Measurements from ENCODE around the gene BMP7.
A peak's percentile ranks its signal among the peaks of the same experiment; 100 is the strongest.

Gene BMP7

GRCh38 chr20:57188576-57189079, 77.8 kb downstream of the BMP7 start:
- no peak for DNase-seq

- no peak for DNase-seq
Measured at GRCh38 chr20:57188056-57188455, 78.4 kb downstream of the BMP7 start.

- DNase-seq: no peak
Measured at GRCh38 chr20:57187068-57187634, 79.3 kb downstream of the BMP7 start.

GRCh38 chr20:57186192-57186591, 80.2 kb downstream of the BMP7 start:
- no peak for DNase-seq

- DNase-seq: no peak
Measured at GRCh38 chr20:57185188-57185743, 81.2 kb downstream of the BMP7 start.

DNA sequence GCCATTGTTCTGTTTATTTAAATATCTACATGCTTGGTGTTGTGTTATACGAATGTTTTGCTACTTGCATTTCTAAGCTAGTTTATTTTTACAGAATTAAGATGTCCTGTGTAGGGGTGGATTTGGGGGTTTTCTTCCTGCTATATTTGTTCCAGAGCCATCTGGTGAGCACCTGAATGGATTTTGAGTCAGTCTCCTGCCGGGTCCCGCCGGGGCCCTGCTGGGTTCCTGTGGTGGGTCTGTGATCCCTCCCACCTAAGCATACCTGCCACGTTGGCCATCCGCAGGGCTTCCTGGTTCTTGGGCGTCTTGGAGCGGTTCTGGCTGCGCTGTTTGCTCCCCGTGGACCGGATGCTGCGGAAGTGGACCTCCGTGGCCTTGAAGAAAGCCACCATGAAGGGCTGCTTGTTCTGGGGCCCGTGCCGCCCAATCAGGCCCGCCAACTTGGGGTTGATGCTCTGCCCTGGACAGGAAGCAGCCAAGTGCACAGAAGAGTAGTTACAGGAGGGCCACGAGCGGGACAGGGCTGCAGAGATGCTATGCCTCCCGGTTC, 82.9 kb downstream of the BMP7 start:
- no peak for DNase-seq

DNA sequence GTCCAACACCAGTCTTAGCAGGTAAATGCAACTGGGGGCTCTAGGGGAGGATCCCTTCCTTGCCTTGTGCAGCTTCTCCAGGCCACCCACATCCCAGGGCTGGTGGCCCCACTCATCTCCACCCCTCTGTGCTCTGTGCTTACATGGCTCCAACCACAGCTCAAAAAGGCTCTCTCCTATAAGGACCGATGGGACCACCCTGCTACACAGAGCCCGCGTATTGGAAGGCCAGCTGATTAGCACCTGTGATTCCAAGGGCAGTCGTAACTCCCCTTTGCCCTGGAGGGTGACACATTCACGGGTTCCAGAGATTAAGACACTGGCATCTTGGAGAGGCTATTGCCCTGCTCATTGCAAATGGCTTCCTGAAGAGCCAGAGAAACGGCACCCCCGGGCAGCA, 84.8 kb downstream of the BMP7 start:
- DNase-seq: no peak

- DNase-seq: no peak
Measured at GRCh38 chr20:57180954-57181353, 85.5 kb downstream of the BMP7 start.

- DNase-seq: no peak
Measured at GRCh38 chr20:57180387-57180786, 86.1 kb downstream of the BMP7 start.

DNA sequence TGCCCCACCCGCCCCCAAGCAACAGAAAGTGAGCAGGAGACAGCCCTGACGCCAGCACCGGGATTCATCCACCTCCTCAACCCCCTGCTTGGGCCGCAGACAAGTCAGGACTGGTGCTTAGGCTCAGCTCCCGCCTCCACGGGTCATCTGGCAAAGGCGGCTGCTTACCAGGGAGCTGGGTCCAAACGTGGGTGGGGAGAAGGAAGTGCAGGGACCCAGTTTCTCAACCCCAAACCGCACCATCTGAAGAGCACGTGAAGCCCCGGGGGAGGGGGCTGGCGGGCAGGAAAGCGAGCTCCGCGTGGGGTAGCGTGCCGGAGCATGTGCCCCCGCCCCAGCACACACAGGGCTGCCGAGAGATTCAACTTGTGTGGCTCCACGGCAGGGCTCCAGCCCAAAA, 87.2 kb downstream of the BMP7 start:
- no peak for DNase-seq

- no peak for DNase-seq
Measured at GRCh38 chr20:57178582-57179111, 87.8 kb downstream of the BMP7 start.

DNA sequence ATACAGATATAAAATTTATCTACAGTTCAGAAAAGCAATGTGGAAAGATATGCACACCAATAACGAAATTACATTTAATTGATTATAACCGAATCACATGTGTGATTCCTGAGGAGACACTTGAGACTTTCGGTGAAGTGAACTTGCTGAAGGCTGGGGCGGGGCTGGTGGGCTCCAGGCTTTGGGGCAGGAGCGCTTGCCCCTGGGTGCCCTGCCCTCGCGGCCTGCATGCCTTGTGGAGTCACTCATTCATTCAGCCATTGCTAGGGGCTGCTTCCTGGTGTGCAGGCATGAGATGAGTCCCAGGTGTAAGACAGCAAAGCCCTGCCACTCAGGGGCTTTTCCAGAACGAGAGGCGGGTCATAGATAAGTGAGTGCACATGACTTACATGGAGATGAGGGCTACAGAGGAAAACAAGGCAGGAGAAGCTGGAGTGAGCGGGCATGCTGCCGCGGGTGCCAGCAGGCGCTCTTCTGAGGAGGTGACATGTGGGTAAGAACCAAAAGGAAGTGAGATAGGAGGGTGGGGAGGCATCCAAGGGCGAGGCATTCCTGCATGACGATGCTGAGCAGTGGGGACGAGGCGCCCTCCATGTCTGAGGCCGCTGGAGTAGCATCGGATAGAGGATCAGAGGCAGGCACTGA, 88.7 kb downstream of the BMP7 start:
- no peak for DNase-seq

- DNase-seq: no peak
Measured at GRCh38 chr20:57176842-57177241, 89.6 kb downstream of the BMP7 start.

- peak; percentile 2 to 10 for DNase-seq
Measured at GRCh38 chr20:57175397-57176010, 90.9 kb downstream of the BMP7 start.

GRCh38 chr20:57174737-57175136, 91.7 kb downstream of the BMP7 start:
- DNase-seq: no peak

DNA sequence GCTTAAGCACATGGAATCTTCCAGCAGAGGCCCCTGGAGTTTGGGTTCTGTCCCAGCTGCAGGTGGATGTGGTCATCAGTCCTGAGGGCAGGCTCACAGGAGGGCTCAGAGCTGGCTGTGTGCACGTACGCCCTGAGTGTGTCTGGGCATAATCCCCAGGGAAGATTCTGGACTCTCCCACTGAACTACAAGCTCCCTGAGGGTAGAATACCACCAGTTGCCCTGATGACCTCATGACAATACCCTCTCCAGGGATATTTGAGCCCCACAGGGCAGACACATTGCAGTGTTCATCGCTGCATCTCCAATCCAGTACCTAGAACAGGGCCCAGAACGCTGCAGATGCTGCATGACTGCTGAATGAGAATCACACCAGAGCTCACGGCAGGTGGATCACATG, 92.5 kb downstream of the BMP7 start:
- no peak for DNase-seq

- no peak for DNase-seq
Measured at GRCh38 chr20:57173041-57173440, 93.4 kb downstream of the BMP7 start.

DNA sequence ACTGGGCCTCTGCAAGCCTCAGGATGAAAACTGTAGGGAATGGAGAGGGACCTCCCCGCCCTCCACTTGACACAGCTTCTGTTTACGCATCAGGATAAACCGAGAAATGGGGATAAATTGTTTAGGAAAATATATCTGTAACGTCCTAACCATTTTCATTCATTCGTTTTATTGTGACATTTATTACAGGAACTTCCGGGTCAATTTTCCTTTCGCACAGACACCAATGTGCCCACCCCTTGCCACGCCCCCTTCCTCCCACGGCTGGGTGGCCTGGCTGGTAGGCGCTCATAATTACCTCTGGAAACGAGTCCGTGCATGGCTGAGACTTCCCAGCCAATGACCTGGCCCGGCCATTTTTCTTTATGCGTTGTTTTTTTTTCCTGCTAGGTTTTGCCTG, 96.1 kb downstream of the BMP7 start:
- no peak for DNase-seq

GRCh38 chr20:57169162-57169561, 97.3 kb downstream of the BMP7 start:
- no peak for DNase-seq

DNA sequence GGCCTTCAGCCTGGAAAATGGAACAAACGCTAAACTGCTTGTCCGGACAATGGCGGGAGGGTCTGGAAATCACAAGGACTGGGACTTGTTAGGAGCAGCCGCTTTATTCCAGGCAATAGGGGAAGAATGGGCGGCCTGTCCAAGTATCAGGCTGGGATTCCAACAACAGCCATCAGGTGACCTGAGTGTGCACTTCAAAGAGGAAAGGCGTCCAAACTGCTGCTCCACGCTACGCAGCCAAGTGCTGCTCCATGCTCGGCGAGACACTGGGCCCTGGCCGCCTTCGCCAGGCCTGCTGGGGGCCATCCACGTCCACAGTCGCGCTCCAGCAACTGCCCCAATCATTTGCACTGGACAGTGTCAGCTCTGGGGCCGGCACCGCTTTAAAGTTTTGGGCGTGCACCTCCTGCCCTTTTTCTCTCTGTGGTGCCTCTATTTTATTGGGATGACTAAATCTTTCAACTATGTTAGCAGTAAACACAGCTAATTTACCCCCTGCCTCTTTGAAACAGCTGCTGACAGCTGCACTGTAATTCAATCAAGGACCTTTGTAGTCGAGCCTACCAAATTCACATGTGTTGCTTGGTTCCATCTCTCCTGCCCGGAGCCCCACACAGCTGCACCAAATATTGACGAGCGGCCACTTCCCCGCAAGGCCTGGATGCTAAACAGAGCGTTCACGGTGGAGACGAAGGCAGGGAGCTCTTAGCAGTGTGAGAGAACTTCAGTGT, 98.3 kb downstream of the BMP7 start:
- no peak for DNase-seq

DNA sequence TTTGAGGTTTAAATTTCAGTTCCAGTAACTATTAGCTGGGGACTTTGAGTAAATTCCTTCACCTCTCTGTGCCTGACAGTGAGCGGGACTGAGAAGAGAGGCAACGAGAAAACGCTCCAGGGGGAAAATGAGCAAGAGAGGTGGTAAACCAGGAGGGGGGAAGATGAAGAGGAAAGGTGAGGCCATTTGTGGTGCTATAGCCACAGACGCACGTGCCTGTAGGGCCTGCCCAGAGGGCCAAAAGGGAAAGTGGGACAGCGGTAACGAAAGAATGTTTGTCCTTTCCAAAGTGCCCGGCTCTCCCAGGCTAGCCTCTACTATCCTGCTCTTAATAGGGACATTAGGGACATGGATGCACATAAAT, 99.2 kb downstream of the BMP7 start:
- no peak for DNase-seq

GRCh38 chr20:57166568-57167291, 99.7 kb downstream of the BMP7 start:
- no peak for DNase-seq
